DMS79 treated with DMSO at 0.1 percent for 48 hours (cell line): ENCODE measurements around the gene PER1.

Experiments
- DNase-seq: peaks from one replicate; lab custom pipeline; 2025; lab: John Stamatoyannopoulos, UW

PER1 gene

DNA sequence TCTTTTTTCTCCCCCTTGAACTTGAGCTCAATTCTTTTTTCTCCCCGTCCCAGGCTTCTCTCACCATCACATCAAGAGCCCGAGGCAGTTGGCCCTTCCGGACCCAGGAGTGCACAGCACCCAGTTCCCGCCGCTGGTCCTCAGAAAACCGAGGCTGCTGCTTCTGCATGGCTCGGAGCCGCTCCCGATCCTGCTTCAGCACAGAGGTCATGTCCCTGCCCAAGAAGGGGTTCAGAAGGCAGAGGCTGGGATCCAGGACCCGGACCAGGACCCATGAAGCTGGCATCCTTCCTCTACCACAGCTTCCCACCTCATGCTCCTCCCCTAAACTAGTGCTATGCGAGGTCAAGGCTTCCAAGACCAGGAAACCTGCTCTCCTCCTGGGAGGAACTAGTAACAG is 10.5 kb downstream of the PER1 start:
- DNase-seq, result no peak

DNA sequence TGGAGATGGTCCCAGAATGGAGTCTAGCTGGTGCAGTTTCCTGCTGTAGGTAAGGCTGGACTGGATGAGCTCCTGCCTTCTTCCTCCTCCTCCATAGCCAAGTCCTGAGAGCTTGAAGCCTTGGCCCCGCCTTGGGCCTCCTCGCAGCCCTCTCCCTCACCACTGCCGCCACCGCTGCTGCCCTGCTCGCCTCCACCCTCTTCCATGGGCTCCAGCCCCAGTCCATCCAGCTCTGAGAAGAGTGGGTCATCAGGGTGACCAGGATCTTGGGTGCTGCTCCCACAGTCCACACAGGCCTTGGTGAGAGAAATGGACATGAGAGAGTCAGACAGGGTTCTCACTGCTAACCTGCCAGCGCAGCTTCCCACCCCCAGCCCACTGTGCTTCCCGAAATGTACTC is 11.2 kb downstream of the PER1 start:
- DNase-seq, result no peak

DNA sequence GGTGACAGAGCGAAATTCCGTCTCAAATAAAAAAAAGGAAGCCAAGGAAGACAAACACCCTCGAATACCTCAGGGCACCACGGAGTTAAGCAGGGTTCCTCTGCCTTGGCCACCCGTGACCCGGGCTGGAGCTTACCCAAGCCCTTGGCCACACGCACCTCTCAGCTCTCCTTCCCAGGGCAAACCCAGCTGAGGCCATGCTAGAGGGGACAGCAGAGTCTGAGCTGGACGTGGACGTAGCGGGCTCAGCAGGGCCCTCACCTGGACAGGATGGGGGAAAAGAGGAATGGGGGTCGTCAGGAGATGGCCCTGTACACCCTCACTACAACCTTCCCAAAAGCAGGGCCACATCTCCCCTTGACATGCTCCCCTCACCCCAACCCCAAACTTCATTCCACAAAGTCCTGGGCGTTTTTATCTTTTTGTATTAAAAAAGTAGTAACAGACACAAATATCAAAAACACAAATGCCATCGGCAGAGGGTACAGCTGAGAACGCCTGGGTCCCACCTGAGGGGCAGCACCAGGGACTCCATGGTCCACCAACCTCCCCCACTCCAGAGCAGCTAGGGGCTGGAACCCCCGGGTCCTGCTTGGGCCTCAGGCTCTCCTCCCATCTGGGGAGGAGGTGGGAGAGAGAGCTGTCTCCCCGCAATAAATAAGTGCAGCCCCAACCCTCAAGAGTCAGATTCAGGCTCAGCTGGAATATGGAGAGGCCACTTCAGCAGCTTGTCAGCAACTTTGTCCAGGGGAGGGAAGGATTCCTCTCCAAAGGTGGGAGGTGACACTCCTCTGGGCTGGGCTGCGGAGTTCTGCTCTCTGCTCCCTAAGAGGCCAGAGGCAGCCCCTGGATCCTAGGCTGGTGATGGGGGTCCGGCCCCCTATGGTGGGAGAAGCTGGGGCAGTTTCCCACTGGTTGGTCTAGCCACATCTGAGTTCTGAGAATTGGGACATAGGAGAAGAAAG is 11.9 kb downstream of the PER1 start:
- no peak for DNase-seq

DNA sequence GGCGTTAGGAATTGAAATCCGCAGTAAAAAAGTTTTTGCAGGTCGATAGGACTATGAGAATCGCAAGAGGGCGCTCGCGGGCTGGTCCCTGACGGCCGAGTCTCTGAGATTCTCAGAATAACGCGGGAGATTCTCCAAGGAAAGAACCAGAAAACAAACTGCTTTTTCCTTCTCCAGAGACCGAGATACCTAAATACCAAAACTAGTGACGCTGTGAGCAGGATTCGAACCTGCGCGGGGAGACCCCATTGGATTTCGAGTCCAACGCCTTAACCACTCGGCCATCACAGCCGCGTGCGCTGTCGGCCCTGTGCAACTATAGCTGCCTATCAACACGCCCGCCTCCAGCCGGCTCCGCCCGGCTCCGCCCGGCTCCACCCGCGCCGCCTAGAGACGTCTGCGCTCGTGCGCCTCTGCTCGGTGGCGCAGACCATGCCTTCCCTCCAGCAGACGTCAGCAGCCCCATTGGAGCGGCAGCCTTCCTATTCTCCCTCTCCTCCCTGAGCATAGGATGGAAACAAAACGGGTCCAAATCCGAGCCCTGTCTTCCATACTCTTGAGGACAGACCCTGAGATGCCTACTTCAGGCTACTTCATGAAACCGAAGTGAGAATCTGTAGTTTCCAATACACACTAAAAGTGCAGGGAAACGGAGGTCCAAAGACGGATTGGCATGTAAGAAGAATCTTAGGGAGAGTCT is 13.4 kb downstream of the PER1 start:
- DNase-seq, result peak; percentile 96

DNA sequence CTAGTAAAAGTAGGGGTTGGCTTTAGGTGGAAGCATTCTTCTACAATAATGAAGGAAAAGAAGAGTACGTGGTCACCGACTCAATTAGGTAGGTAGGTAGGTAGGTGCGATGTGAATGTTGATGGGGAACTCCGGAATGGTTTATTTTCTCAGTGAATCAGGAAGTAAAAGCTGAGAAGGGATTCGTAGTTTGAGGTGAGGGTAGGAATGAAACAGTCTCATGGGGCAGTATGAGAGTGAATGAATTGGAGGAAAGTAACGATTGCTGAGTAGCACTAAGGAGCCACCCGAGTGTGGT is 13.9 kb downstream of the PER1 start:
- no peak for DNase-seq

DNA sequence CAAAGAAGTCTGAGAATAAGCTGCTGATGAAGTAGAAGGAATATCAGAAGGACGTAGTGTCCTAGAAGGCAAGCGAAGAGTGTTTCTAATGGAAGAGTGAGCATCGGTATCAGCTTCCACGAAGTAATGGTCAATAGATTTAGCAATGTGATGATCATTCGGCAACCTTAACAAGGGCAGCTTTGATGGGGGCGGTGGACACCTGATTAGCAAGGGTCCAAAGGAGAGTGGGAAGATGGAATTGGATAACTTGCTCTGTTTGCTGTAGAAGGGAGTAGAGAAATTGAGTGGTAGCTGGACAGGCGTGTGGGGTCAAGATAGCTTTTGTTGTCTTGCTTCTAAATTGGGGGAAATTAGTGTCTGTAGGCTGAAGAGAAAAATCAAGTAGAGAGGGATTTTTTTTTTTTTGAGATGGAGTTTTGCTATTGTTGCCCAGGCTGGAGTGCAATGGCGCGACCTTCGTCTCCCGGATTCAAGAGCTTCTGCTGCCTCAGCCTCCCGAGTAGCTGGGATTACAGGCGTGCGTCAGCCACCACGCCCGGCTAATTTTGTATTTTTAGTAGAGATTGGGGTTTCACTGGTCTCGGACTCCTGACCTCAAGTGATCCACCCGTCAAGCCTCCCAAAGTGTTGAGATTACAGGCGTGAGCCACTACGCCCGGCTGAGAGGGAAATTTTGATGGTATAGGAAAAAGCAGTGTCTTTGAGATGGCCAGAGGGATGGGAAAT is 14.4 kb downstream of the PER1 start:
- DNase-seq, result peak; percentile 19

DNA sequence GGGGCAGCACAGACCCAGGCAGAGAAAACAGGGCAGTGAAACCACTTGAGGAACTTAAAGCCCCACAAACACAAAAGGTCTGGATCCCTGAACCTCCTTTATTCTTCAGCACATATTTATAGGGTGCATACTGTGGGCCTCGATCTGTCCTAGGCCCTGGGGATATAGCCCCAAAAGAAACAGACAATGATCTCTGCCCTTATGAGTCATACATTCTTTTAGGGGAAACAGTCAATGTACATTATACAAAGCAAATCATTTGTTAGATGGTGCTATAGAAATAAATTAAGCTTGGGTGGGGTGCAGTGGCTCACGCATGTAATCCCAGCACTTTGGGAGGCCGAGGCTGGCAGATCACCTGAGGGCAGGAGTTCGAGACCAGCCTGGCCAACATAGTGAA is 18.3 kb downstream of the PER1 start:
- DNase-seq, result no peak

DNA sequence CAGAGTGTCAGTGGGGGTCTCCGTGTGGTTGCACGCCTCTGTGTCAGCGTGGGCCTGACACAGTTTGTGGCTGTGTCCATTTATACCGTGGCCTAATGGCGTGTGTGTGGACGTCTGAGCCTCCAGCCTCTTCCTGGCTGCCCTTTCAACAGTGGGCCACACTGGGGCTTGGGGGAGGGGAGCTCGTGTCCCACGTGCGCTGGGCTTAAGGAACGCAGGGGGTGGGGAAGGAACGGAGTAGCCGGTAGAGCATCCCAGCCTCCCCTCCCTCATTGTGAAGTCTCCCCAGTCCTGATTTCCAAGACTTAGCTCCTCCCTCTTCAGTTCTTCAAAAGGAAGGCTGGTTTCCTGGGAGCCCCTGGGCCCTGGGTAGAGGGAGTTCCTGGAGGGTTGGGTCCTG is 18.8 kb downstream of the PER1 start:
- DNase-seq, result no peak

DNA sequence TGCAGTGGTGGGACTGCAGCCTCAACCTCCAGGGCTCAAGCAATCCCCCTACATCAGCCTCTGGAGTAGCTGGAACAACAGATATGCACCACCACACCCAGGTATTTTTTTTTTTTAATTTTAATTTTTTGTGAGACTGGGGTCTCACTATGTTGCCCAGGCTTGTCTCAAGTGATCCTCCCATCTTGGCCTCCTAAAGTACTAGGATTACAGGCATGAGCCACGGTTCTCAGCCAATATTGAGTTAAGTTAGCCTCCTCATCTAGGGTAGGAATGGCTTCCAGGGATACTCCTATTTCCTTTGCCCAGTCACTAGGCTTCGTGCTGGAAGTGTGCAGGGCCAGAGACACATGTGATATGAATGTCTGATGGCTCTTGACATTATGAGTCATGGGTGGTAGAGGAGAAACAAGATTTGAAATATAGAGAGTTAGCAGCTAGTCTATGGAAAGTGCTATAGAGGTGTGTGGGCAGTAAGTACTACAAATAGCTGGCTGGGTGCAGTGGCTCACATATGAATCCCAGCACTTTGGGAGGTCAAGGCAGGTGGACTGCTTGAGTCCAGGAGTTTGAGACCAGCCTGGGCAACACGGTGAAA is 20.3 kb downstream of the PER1 start:
- DNase-seq, result no peak

DNA sequence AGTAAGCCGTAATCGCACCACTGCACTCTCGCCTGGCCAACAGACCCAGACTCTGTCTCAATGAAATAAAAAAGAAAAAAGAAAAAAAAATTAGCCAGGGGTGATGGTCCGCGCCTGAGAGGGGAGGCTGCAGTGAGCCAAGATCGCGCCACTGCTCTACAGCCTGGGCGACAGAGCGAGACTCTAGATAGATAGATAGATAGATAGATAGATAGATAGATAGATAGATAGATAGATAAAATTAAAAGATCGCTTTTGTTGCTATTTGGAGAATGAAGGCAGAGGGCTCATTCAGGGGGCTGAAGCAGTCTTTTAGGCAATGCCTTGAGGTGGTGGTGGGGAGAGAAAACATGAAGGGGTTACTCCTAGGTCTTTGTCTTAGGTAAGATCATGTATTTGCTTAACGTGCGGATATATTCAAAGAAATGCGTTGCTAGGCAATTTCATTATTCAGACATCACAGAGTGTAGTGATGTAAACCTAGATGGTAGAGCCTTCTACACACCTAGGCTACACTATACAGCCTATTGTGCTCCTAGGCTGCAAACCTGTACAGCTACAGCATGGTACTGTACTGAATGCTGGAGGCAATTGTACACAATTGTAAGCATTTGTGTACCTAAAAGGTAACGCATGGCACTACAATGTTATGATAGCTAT is 23.9 kb downstream of the PER1 start:
- no peak for DNase-seq

DNA sequence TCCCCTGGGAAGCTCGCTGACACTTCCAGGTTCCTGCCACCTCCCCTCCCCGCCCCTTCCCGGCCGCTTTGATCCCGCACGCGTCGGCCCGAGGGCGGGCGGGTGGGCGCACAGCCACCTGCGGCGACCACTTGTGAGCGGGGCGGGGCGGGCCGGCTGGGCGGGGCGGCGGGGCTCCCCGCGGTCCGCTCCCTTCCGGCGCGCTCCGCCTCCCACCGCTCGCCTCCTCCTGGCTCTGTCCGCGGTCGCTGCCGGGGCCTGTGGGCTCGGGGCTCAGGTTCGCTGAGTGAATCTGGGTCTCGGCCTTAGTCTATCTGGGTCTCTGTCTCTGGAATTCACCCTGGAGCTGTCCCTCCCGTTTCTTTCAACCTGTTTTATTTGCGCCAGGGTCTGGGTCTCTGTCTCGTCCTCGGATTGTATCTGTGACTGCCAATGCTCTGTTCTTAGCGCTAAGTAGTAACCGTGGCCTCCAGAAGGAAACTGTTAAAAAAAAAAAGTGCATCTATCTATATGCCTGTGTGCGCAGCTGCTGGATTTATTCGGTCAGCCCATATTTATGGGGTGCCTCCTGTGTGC is 25.6 kb downstream of the PER1 start:
- DNase-seq, result peak; percentile 65

DNA sequence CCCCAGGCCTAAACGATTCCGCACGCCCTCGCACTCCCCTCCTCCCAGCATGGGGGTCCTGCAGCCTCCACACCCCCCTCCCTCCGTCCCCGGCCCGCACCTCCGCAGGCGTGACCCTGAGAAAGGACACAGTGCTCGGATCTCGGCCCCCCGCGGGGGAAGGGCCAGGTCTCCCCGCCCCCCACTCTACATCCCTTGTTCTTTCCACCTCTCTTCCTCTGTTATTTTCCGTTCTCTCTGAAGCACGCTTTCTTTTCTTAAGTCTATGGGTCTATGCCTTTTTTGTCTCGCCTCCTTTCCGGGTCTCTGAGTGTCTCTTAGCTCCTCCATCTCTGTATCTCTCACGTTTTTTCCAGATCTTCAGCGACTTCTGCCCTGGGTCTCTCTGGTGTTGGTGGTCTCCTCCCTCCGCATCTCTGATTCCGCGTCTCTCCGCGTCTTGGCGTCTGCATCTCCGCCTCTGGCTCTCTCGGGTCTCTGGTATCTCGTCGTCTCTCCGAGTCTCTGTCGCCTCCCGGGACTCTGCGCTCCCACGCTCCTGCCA is 26.2 kb downstream of the PER1 start:
- peak; percentile 54 for DNase-seq

DNA sequence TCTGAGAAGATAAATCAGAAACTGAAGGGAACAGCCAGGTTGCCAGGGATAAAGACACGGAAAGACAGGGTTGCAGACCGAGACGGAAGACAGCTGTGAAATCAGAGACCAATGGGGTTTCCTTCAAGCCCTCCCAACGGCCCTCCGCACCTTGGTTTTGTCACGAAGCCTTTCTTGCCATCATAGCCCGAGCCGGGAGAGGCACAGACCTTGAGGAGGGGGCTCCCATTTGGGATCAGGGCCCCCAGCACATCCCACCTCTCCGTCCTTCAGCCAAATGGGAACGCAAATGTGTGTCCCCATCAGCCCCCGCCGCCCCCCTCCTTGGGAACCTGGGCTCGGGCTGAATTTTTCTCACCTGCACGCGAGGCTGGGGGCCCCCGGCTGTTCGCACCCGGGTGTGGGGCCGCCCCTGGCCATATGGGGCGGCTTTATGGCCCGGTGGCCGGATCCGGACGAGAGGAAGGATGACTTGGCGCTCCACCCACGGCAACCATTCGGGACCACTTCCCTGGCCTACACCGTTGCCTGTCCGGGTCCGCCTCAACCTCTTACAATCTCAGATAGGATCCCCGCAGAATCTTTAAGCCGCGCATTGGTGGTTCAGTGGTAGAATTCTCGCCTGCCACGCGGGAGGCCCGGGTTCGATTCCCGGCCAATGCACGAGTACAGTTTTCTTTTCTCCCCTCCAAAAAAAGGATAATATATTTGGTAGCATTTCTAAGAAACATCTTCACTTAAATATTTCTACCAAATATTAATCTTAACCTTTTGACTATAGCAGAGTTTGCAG is 26.9 kb downstream of the PER1 start:
- peak; percentile 54 for DNase-seq

DNA sequence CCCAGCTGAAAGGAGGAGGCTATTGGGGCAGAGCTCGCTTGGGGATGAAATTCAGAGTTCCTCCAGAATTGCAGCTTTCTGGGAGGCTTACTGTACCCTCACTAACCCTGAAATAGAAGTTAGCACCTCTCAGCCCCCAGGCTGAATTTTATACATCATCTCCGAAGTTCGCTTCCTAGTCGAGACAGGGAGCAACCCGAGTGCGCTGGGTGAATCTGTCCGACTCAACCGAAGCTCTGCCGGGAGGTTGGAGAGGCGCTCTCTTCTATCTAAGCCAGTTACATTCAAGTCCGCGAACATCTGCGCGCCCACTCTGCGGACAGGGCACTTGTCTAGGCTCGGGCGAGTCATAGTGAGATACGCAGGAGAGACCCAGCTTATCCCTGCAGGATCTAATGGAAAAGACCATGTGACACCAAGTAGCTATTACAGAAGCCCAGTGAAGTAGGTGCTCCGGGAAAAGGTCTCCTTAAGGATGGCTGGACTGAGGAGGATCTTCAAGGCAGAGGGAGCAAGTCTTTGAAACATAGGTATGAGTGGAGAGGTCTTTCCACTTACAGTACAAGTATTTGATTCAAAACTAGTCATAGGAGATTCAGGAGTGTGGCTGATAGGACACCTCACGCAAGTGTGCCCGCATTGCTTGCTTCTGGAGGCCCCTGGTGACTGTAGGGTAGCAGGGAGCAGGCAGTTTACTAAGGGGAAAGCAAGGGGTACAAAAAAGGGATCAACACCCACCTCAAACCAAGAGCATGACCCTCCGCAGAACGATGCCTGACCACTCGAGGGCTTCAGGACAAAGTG is 27.7 kb downstream of the PER1 start:
- DNase-seq, result peak; percentile 21

DNA sequence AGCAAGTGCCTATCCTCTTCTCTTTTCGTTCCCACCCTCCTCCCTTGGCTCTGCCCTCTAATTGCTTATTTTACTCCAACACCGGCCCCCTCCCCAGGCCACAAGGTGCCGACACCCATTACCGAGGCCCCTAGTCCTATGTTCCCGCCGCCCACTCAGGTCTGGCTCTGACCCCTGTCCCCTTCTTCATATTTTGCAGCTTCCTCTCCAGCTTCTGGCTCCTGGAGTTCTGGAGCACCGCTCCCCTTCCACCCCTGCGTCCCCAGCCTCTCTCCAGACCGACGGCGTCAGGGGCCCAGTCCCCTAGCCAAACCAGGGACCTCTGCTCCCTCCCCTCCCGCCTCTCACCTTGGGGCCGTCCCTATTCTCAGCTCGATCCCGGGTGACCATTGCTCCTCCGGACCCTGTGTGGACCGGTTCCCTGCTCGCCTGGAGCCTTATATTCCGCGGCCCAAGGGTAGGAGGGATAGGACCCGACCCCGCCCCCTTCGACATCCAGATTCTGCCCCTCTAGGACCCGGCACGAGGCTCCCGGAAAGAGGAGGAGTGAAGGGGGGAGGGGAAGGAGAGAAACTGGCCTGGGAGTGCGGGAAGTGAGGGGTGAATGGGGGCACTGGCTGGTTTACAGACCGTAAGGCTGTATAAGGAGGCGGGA is 28.4 kb downstream of the PER1 start, which contains the start of gene HES7:
Gene HES7, minus strand, starts transcription at position 412 of the 655 bp plus-strand sequence. Its CDS starts 22 bp downstream, at position 390.
- peak; percentile 7 for DNase-seq

DNA sequence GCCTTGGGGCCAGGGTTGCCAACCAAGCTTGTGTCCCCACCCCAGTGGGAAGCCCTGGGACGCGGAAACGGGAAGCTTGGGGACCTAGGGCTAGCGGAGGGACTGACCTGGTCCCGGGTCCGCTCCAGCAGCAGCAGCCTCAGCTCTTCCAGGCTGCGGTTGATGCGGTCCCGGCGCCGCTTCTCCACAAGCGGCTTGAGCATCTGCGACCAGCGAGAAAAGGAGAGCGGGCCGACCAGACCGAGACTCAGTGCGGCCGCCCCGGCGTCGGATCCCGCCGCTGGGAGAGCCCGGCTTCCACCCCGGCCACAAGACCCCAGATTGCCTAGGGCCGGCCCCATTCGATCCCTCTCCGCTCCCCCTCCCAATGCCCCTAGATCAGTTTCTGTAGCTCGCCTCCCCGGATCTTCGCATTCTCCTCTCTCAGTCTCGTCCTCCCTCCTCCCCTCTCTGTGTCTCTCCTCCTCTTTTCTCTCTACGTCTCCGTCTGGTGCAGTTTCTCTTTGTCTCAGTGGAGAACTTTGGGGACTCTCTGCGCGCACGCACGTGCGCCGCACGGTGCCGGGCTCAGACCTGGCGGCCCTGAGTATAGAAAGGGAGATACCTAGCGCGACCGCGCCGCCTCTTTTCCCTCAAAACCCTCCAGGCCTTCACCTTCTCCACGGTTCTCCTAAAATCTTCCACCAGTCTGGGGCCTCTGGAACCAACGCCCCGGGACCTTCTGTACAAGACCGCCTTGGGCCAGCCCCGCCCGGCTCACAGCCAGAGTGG is 29.1 kb downstream of the PER1 start:
- DNase-seq, result no peak

DNA sequence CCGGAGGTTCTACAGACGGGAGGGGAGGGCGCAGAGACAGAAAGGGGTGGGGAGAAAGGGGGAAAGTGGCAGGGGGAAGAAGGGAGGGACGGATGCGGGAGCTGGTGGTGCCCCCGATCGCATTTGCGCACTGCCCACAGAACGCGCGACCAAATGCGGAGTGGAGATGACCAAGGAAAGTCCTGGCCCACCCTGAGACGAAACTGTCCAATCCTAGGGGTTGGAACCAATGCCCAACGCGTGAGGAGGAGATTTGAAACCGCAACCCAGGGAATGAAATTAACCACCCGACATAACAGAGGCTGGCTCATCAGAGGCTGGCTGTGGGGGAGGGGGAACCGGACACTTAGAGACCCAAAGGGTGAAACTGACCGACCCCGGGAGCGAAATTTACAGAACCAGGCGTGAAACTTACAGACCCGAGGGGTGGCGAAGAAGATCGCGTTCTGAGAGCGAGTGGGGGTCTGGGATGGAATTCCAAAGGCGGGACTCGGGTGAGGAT is 29.7 kb downstream of the PER1 start:
- no peak for DNase-seq
